Upper lobe of left lung (tissue), 6 donors: Measurements from ENCODE around the gene HES4. TPM values are rescaled to one million over a fixed set of nuclear protein-coding genes. Genes with fewer than 3 reads are reported as not detected.

Experiments used
- ATAC-seq, 2 donors: fragments of 200-7000 bp; cut with Tn5 transposase; one replicate each; pipeline ENCODE4 v1.9.1; 2022; ENCODE audit warnings: mild to moderate bottlenecking in 2 of 2, moderate library complexity in 2 of 2; ENCODE audit not compliant: low FRiP score in 2 of 2
- DNase-seq, 2 donors: peaks; one replicate each; pipeline ENCODE4 v3.0.0-alpha.2; 2019 to 2020
- H3K27ac ChIP-seq, 4 donors: fragments of 200-600 bp; sonication (generic); one replicate each; pipeline ENCODE4 v1.5.1; 2016 to 2019
- H3K27me3 ChIP-seq, 4 donors: fragments of 200-600 bp; sonication (generic); one replicate each; pipeline ENCODE4 v1.5.1; 2017 to 2019
- H3K36me3 ChIP-seq, 4 donors: fragments of 200-600 bp; sonication (generic); one replicate each; pipeline ENCODE4 v1.5.1; 2016 to 2019
- H3K4me1 ChIP-seq, 4 donors: fragments of 200-600 bp; sonication (generic); one replicate each; pipeline ENCODE4 v1.5.1; 2018 to 2019
- H3K4me3 ChIP-seq, 4 donors: fragments of 200-600 bp; sonication (generic); one replicate each; pipeline ENCODE4 v1.5.1; 2017 to 2019; ENCODE audit warnings: mild to moderate bottlenecking in 2 of 4, moderate library complexity in 1 of 4
- H3K9me3 ChIP-seq, 4 donors: fragments of 200-600 bp; sonication (generic); one replicate each; pipeline ENCODE4 v1.5.1; 2018 to 2019
- EP300 ChIP-seq, 4 donors: sonication (generic); formaldehyde crosslinking; IDR thresholded peaks; one replicate each; pipeline ENCODE4 v1.5.1; 2017; ENCODE audit warnings: antibody characterized with exemption in 4 of 4, control low read depth in 2 of 4
- POLR2A ChIP-seq, 4 donors: fragments of 450-650 bp; IDR thresholded peaks; one replicate each; pipeline ENCODE4 v1.5.1; 2016 to 2017; ENCODE audit warnings: antibody characterized with exemption in 4 of 4, mild to moderate bottlenecking in 2 of 4
- POLR2AphosphoS5 ChIP-seq, 2 donors: sonication (generic); formaldehyde crosslinking; IDR thresholded peaks; one replicate each; pipeline ENCODE4 v1.5.1; 2017; ENCODE audit warnings: antibody characterized with exemption in 2 of 2
- WGBS, 2 donors: methylation state at CpG; one replicate each; pipeline ENCODE4 v1.1.5; 2017 to 2018; 5-methylcytosine and 5-hydroxymethylcytosine counted together
- total RNA-seq, 6 donors: library from RNA; depleted of rRNA in 4 of 6; stranded (reverse); fragments of >200 nt in 4 of 6; gene quantifications; one replicate each; pipeline versions ENCODE4 v1.1.0 to v1.2.1, GENCODE V29; 2016 to 2021
- TF ChIP-seq, protein P1 (sequence below), 6 experiments: fragments of 450-650 bp in 4 of 6; fragments of 200-600 bp in 2 of 6; sonication (generic) in 2 of 6; IDR thresholded peaks; one replicate each; pipeline ENCODE4 v1.5.1; 2016 to 2019; ENCODE audit warnings: antibody characterized with exemption in 6 of 6
- donor health status: DM: no; HTN: no; CAD: no; lungs with moderate emphysema.
- donor health status: DM: no; HTN: yes; CAD: no; lungs with severe emphysema.

HES4 gene, protein sequence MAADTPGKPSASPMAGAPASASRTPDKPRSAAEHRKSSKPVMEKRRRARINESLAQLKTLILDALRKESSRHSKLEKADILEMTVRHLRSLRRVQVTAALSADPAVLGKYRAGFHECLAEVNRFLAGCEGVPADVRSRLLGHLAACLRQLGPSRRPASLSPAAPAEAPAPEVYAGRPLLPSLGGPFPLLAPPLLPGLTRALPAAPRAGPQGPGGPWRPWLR
- 10 to 100 TPM; 26.5 to 55.0 (median 35.0) TPM for total RNA-seq

GRCh38 chr1:999725-1000356 is at the start of gene HES4:
TSS of gene HES4 (minus strand) at chr1:1000097. CDS start at chr1:999973, 124 bp downstream.
- H3K27ac ChIP-seq = peak within 1 kb of the TSS; percentile 96 to 98 (median 98)
- no peaks in the 10 kb centered on the region for H3K9me3 ChIP-seq
- ATAC-seq = peak; percentile 86 to 88
- TF ChIP-seq EP300 (IDR thresholded peaks at IDR 0.05) = peak in 1 of 4 donors; percentile 49
- TF ChIP-seq POLR2A (IDR thresholded peaks at IDR 0.05) = peak in 3 of 4 donors; percentile 79 to 91 (median 86)
- TF ChIP-seq, protein P1, sequence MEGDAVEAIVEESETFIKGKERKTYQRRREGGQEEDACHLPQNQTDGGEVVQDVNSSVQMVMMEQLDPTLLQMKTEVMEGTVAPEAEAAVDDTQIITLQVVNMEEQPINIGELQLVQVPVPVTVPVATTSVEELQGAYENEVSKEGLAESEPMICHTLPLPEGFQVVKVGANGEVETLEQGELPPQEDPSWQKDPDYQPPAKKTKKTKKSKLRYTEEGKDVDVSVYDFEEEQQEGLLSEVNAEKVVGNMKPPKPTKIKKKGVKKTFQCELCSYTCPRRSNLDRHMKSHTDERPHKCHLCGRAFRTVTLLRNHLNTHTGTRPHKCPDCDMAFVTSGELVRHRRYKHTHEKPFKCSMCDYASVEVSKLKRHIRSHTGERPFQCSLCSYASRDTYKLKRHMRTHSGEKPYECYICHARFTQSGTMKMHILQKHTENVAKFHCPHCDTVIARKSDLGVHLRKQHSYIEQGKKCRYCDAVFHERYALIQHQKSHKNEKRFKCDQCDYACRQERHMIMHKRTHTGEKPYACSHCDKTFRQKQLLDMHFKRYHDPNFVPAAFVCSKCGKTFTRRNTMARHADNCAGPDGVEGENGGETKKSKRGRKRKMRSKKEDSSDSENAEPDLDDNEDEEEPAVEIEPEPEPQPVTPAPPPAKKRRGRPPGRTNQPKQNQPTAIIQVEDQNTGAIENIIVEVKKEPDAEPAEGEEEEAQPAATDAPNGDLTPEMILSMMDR (IDR thresholded peaks at IDR 0.05) = peak in 1 of 6 experiments; percentile 3
- TF ChIP-seq POLR2AphosphoS5 (IDR thresholded peaks at IDR 0.05) = peak; percentile 40 to 69
- peak within 1 kb of the TSS; percentile 40 to 72 (median 64) for H3K4me3 ChIP-seq
- H3K36me3 ChIP-seq = no peaks in the 10 kb centered on the region
- peaks cover 30 to 53% (median 45%) of the 10 kb centered on the region in 4 donors for H3K4me1 ChIP-seq
- H3K27me3 ChIP-seq = peaks cover 0 to 41% (median 18%) of the 10 kb centered on the region in 4 donors
- peak; percentile 91 to 96 for DNase-seq
- WGBS, 2 donors = 1 to 3% methylated on average over 5 to 32 of the region's 95 CpGs

GRCh38 chr1:1048765-1049164 is 48.9 kb upstream of the HES4 start:
- 91 to 92% methylated on average over 24 of the region's 28 CpGs for WGBS, 2 donors
- peaks cover 0 to 91% (median 65%) of the 10 kb centered on the region in 4 donors for H3K36me3 ChIP-seq
- peak in 1 of 2 donors; percentile 57 for DNase-seq
- TF ChIP-seq POLR2A (IDR thresholded peaks at IDR 0.05) = no peak
- no peak for TF ChIP-seq EP300 (IDR thresholded peaks at IDR 0.05)
- TF ChIP-seq, protein P1 (IDR thresholded peaks at IDR 0.05) = no peak
- TF ChIP-seq POLR2AphosphoS5 (IDR thresholded peaks at IDR 0.05) = no peak
- no peak overlapping the region for H3K4me3 ChIP-seq
- H3K4me1 ChIP-seq = no peaks in the 10 kb centered on the region
- no peak for ATAC-seq
- H3K9me3 ChIP-seq = no peaks in the 10 kb centered on the region
- H3K27ac ChIP-seq = no peak overlapping the region
- no peaks in the 10 kb centered on the region for H3K27me3 ChIP-seq

GRCh38 chr1:1047963-1048362 is 48.1 kb upstream of the HES4 start:
- Histone ChIP-seq H3K27me3 (no peaks in the 10 kb centered on the region), H3K36me3 (peaks cover 0 to 91% (median 60%) of the 10 kb centered on the region in 4 donors), H3K9me3 (no peaks in the 10 kb centered on the region), H3K4me3 (no peak overlapping the region), H3K27ac (no peak overlapping the region), H3K4me1 (no peaks in the 10 kb centered on the region)
- peak in 1 of 2 donors; percentile 72 for DNase-seq
- 93% methylated on average over 10 to 19 of the region's 25 CpGs for WGBS, 2 donors
- no peak for ATAC-seq
- TF ChIP-seq POLR2AphosphoS5 (IDR thresholded peaks at IDR 0.05) = no peak
- TF ChIP-seq, protein P1 (IDR thresholded peaks at IDR 0.05) = no peak
- no peak for TF ChIP-seq POLR2A (IDR thresholded peaks at IDR 0.05)
- no peak for TF ChIP-seq EP300 (IDR thresholded peaks at IDR 0.05)

DNA sequence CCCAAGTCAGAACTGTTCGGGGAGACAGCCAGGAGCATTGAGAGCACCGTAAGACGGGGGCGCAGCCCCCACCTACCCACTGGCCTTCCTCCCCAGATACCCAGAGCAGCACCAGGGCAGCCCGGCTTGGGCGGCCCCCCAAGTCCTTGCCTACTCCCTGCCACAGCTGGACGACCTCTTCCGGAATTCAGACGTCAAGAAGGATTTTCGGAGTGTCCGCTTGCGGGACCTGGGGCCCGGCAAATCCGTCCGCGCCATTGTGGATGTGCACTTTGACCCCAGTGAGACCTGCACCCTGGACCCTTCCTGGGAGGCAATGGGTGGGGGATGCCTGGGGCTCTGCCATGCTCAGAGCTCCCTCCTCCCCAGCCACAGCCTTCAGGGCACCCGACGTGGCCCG is 47.5 kb upstream of the HES4 start:
- no peaks in the 10 kb centered on the region for H3K9me3 ChIP-seq
- no peaks in the 10 kb centered on the region for H3K4me1 ChIP-seq
- no peak for TF ChIP-seq POLR2AphosphoS5 (IDR thresholded peaks at IDR 0.05)
- no peak for TF ChIP-seq EP300 (IDR thresholded peaks at IDR 0.05)
- TF ChIP-seq POLR2A (IDR thresholded peaks at IDR 0.05) = no peak
- TF ChIP-seq, protein P1 (IDR thresholded peaks at IDR 0.05) = no peak
- DNase-seq (peak in 1 of 2 donors; percentile 75), ATAC-seq (no peak)
- no peaks in the 10 kb centered on the region for H3K27me3 ChIP-seq
- 96 to 97% methylated on average over 9 to 19 of the region's 19 CpGs for WGBS, 2 donors
- H3K4me3 ChIP-seq = no peak overlapping the region
- no peak overlapping the region for H3K27ac ChIP-seq
- H3K36me3 ChIP-seq = peaks cover 0 to 88% (median 58%) of the 10 kb centered on the region in 4 donors
